NCI-H345 treated with DMSO at 0.1 percent for 48 hours (cell line): ENCODE results near the gene FAM111A.

Experiments
- DNase-seq: peaks from one replicate; lab custom pipeline; 2025; ENCODE audit not compliant: unreplicated experiment; lab: John Stamatoyannopoulos, UW

The FAM111A gene

DNA sequence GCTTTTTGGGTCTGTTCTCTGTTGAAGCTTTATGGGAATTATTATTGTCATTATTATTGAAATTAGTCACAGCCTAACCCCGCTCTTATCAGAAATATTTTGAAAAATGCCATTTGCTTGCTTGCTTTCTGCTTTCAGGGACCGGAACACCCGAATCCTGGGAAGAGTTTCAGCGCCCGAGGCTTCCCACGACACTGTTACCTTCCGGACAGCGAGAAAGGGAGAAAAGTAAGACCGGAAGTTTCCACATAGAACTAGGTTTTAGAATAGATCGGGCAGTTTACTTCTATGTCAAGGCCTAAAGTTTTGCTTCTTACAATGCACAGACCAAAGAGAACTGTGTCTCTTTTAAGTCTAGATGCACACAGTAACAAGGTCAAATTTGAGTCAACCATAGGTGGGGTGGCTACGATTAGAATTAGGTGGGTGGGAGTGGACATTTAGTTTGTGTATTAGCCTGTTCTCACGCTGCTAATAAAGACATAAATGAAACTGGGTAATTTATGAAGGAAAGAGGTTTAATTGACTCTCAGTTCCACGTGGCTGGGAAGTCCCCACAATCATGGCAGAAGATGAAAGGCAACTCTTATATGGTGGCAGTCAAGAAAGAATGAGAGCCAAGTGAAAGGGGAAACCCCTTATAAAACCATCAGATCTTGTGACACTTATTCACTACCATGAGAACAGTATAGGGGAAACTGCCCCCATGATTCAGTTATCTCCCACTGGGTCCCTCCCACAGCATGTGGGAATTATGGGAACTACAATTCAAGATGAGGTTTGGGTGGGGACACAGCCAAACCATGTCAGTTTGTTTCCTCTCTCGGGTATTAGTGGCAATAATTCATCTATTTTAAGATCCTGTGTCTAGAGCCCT lies 57.1 kb downstream of the FAM111A start:
- DNase-seq, result no peak

DNA sequence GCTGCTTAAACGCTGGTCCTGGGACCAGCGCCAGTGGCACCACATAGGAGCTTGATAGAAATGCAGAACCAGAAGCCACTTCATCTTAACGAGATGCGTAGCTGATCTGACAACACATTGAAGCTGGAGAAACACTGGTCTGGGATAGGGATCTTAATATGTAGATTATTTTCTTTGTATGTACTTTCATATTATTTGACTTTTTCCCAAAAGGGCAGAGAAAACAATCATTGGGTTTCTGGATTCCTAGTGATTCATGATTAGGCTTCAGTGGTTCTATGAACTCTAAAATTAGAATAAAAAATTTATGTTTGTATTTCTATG lies 57.7 kb downstream of the FAM111A start:
- no peak for DNase-seq

DNA sequence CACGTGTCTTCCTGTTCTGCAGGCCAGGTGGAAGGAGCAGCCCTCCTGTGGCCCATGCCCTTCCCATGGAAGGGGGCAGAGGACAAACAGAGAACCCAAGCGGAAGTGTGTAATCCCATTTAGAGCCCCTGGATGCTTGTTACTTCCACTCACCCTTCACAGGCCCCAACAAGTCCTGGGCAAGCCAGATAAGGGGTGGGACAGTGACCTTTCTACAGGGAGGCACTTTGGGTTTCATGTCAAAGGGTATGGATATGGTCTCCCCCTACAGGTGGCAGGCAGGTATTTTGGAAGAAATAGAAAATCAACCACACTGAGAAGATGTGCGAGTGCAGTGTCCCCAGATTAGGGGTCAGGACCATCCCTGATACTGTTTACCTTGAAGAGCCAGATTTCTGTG lies 58.7 kb downstream of the FAM111A start:
- DNase-seq, result no peak
